Measurements from ENCODE around the gene KRT7. TPM values are rescaled to one million over a fixed set of nuclear protein-coding genes. Genes with fewer than 3 reads are reported as not detected.

Gene KRT7
- total and polyA plus RNA-seq, 9 of the 15 experiments (the other 6 are each of a cell fraction or from before 2014, with no cell fraction given), result 1.4 TPM; not detected in 8

GRCh38 chr12:52244615-52244994, 11.6 kb downstream of the KRT7 start (continued):
- TF ChIP-seq MGA (IDR thresholded peaks at IDR 0.05), result no peak

Data from K562 (cell line).